Smooth muscle cell (in vitro differentiated cells): ENCODE results near the gene KCNK4. TPM values are rescaled to one million over a fixed set of nuclear protein-coding genes. Genes with fewer than 3 reads are reported as not detected.

Source experiments
- DNase-seq: peaks from one replicate; lab custom pipeline; 2025; ENCODE audit not compliant: unreplicated experiment; lab: John Stamatoyannopoulos, UW
- H2AFZ ChIP-seq: fragments of 200-600 bp; sonication (generic); 2 replicates; pipeline ENCODE4 v1.6.0; 2016; ENCODE audit warnings: antibody characterized with exemption, low read depth, mild to moderate bottlenecking
- H3F3A ChIP-seq: fragments of 200-600 bp; sonication (generic); 2 replicates; pipeline ENCODE4 v1.6.0; 2017; ENCODE audit warnings: antibody characterized with exemption, low read depth
- H3K27ac ChIP-seq: fragments of 200-600 bp; sonication (generic); 2 replicates; pipeline ENCODE4 v1.5.1; 2016; ENCODE audit warnings: low read depth, mild to moderate bottlenecking
- H3K27me3 ChIP-seq: fragments of 200-600 bp; sonication (generic); 2 replicates; pipeline ENCODE4 v1.6.1; 2016; ENCODE audit warnings: low read depth, mild to moderate bottlenecking
- H3K36me3 ChIP-seq: fragments of 200-600 bp; sonication (generic); 2 replicates; pipeline ENCODE4 v1.5.1; 2016; ENCODE audit warnings: low read depth
- H3K4me1 ChIP-seq: fragments of 200-600 bp; sonication (generic); 2 replicates; pipeline ENCODE4 v1.5.1; 2016; ENCODE audit warnings: low read depth
- H3K4me2 ChIP-seq: fragments of 200-600 bp; sonication (generic); 2 replicates; pipeline ENCODE4 v1.6.0; 2016; ENCODE audit warnings: mild to moderate bottlenecking
- H3K4me3 ChIP-seq: fragments of 200-600 bp; sonication (generic); 2 replicates; pipeline ENCODE4 v1.5.1; 2016; ENCODE audit warnings: mild to moderate bottlenecking
- H3K79me2 ChIP-seq: fragments of 200-600 bp; sonication (generic); 2 replicates; pipeline ENCODE4 v1.6.0; 2016; ENCODE audit warnings: low read depth, mild to moderate bottlenecking
- H3K9ac ChIP-seq: fragments of 200-600 bp; sonication (generic); 2 replicates; pipeline ENCODE4 v1.6.0; 2016; ENCODE audit warnings: low read depth
- H3K9me3 ChIP-seq: fragments of 200-600 bp; sonication (generic); replicated peaks from 2 replicates; pipeline ENCODE4 v1.5.1; 2016; ENCODE audit warnings: low read depth
- H4K20me1 ChIP-seq: fragments of 200-600 bp; sonication (generic); 2 replicates; pipeline ENCODE4 v1.6.0; 2016; ENCODE audit warnings: low read depth
- WGBS: methylation state at CpG from one replicate; pipeline ENCODE4 v1.1.7; 2016; ENCODE audit warnings: low lambda C conversion rate; 5-methylcytosine and 5-hydroxymethylcytosine counted together
- polyA plus RNA-seq: library from polyadenylated mRNA; unstranded; fragments of >200 nt; fragmentation: Nextera tagmentation; extraction: Ambion mirVana; gene quantifications from 2 replicates; pipeline ENCODE4 v1.2.1, GENCODE V29; 2016
- total RNA-seq: library from RNA; depleted of rRNA; stranded (reverse); fragments of >200 nt; gene quantifications from 2 replicates; pipeline ENCODE4 v1.2.3, GENCODE V29; 2014
- TF ChIP-seq, protein P1 (sequence below): fragments of 200-600 bp; sonication (generic); IDR thresholded peaks from 2 replicates; pipeline ENCODE4 v1.5.1; 2017; ENCODE audit warnings: borderline replicate concordance, mild to moderate bottlenecking, antibody characterized with exemption; ENCODE audit not compliant: insufficient read depth, poor library complexity, severe bottlenecking

The KCNK4 gene
- total and polyA plus RNA-seq, 2 experiments from 2014 or later: not detected

DNA sequence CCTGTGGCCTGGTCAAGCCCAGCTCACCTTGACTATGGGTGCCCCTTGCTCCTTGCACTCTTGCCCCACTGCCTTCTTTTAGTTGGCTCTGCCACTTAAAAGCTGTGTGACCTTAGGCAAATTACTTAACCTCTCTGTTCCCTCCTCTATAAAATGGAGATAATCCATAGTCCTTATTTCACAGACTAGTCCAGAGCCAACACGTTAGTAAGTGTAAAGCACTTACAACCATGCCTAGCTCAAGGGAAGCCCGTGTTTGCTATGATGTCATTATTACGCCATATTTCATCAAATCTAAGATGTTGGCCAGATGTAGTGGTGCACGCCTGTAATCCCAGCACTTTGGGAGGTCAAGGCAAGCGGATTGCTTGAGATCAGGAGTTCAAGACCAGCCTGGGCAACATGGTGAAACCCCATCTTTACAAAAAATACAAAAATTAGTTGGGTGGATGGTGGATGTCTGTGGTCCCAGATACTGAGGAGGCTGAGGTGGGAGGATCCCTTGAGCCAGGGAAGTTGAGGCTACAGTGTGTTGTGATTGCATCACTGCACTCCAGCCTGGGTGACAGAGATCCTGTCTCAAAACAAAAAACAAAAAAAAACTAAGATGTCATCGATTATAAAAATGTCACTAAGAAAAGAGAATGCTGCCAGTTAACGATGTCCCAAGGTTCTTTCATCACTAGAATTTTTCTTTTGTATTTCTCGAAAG lies 46.6 kb downstream of the KCNK4 start:
- H3K27me3 ChIP-seq: no peaks in the 10 kb centered on the region
- WGBS: 85% methylated on average over 8 of the region's 8 CpGs

DNA sequence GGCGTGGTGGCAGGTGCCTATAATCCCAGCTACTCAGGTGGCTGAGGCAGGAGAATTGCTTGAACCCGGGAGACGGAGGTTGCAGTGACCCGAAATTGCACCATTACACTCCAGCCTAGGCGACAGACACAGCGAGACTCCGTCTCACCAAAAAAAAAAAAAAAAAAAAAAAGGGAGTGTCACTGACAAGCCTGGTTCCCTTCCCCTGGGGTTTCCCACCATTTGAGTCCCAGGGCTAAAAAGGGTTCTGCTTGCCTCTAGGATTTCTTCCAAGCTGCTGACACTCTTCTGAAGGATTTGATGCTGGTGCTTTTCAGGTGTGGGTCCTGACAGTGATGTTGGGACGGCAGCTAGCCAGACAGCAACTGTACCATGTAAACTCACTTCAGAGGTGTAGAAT lies 47.6 kb downstream of the KCNK4 start:
- Histone ChIP-seq H3K9ac (no peak overlapping the region), H2AFZ (no peak overlapping the region), H3K27ac (no peak overlapping the region), H4K20me1 (no peaks in the 10 kb centered on the region), H3K9me3 (no peaks in the 10 kb centered on the region), H3K27me3 (no peaks in the 10 kb centered on the region), H3K4me2 (no peak overlapping the region), H3K79me2 (no peaks in the 10 kb centered on the region), H3F3A (no peaks in the 10 kb centered on the region), H3K36me3 (no peaks in the 10 kb centered on the region), H3K4me1 (peaks cover 7% of the 10 kb centered on the region), H3K4me3 (no peak overlapping the region)
- WGBS: 84% methylated on average over 2 of the region's 8 CpGs
- DNase-seq: no peak
- TF ChIP-seq, protein P1, sequence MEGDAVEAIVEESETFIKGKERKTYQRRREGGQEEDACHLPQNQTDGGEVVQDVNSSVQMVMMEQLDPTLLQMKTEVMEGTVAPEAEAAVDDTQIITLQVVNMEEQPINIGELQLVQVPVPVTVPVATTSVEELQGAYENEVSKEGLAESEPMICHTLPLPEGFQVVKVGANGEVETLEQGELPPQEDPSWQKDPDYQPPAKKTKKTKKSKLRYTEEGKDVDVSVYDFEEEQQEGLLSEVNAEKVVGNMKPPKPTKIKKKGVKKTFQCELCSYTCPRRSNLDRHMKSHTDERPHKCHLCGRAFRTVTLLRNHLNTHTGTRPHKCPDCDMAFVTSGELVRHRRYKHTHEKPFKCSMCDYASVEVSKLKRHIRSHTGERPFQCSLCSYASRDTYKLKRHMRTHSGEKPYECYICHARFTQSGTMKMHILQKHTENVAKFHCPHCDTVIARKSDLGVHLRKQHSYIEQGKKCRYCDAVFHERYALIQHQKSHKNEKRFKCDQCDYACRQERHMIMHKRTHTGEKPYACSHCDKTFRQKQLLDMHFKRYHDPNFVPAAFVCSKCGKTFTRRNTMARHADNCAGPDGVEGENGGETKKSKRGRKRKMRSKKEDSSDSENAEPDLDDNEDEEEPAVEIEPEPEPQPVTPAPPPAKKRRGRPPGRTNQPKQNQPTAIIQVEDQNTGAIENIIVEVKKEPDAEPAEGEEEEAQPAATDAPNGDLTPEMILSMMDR: no peak

More for the DNA sequence above, 46.6 kb downstream of the KCNK4 start:
- Histone ChIP-seq H3K36me3 (no peaks in the 10 kb centered on the region), H3F3A (no peaks in the 10 kb centered on the region), H3K4me2 (no peak overlapping the region), H3K4me1 (peaks cover 7% of the 10 kb centered on the region), H3K79me2 (no peaks in the 10 kb centered on the region), H2AFZ (no peak overlapping the region), H3K4me3 (no peak overlapping the region), H3K9ac (no peak overlapping the region), H4K20me1 (no peaks in the 10 kb centered on the region), H3K27ac (no peak overlapping the region), H3K9me3 (no peaks in the 10 kb centered on the region)
- TF ChIP-seq, protein P1: no peak
- no peak for DNase-seq

DNA sequence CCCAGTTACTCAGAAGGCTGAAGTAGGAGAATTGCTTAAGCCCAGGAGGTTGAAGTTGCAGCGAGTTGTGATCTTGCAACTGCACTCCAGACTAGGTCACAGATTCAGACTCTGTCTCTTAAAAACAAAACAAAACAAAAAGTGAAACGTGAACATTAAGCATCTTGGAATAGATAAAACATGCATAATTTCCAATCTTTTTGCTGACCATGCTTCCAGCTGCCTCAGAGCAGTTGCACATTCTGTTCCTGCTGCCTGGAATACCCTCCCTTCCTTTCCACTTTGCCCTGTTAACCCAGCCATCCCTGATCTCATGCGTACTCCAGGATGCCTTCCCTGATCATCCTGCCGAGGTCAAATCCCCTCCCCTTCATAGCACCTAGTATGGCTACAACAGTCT lies 48.2 kb downstream of the KCNK4 start:
- Histone ChIP-seq H3K9me3 (no peaks in the 10 kb centered on the region), H3K27ac (no peak overlapping the region), H3K9ac (no peak overlapping the region), H3F3A (no peaks in the 10 kb centered on the region), H3K27me3 (no peaks in the 10 kb centered on the region), H3K4me1 (peaks cover 7% of the 10 kb centered on the region), H3K36me3 (no peaks in the 10 kb centered on the region), H4K20me1 (no peaks in the 10 kb centered on the region), H3K4me2 (no peak overlapping the region), H2AFZ (no peak overlapping the region), H3K79me2 (no peaks in the 10 kb centered on the region), H3K4me3 (no peak overlapping the region)
- DNase-seq: no peak
- TF ChIP-seq, protein P1: no peak
- WGBS: 85% methylated on average over 4 of the region's 4 CpGs

DNA sequence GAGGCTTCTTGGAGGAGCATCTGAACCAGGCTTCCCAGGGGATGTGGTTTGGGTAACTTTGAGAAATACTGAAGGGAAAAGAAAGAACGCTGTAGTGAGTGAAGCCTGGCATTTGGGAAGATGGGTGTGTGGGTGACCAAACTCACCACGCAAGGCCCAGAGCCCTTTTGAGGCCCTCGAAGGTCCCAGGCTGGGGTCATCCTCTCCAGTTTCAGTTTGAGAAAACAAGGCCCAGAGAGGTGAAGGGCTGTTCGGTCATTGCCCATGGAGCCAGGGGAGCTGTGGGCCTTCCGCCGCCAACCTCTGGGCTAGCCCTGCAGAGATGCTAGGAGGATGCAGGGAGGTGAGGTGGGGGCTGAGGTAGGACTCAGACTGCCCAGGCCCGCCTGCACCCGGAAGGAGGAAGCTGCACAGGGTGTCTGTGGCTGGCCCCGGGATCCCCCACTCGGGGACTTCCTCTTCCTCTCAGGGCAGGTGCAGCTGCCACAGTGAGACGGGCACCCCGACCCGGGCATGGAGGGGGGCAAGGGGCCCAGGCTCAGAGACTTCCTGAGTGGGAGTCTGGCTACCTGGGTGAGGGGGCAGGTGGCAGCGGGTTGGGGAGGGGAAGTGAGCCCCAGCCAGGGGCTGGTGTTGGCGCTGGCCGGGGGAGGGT lies 48.8 kb downstream of the KCNK4 start, which contains the start of gene CCDC88B:
Gene CCDC88B, plus strand, starts transcription at position 451 of the 655 bp plus-strand sequence. Its CDS starts 63 bp downstream, at position 514.
- no peak within 1 kb of the TSS for H3K9ac ChIP-seq
- H3K27ac ChIP-seq: no peak within 1 kb of the TSS
- H3K4me2 ChIP-seq: no peak within 1 kb of the TSS
- WGBS: 97% methylated on average over 14 of the region's 16 CpGs
- H4K20me1 ChIP-seq: no peaks in the 10 kb centered on the region
- no peak within 1 kb of the TSS for H3K4me3 ChIP-seq
- H3K79me2 ChIP-seq: no peaks in the 10 kb centered on the region
- no peaks in the 10 kb centered on the region for H3K36me3 ChIP-seq
- peaks cover 7% of the 10 kb centered on the region for H3K4me1 ChIP-seq
- no peaks in the 10 kb centered on the region for H3F3A ChIP-seq
- DNase-seq: no peak
- H3K9me3 ChIP-seq: no peaks in the 10 kb centered on the region
- no peak within 1 kb of the TSS for H2AFZ ChIP-seq
- H3K27me3 ChIP-seq: no peaks in the 10 kb centered on the region
- TF ChIP-seq, protein P1: no peak
